BLaER1 treated with 17β-estradiol and CSF1 and Interleukin-3, amounts not matched to agents 10 nM and 100 nM (cell line): Measurements from ENCODE around the gene GLIS2.

ENCODE experiments used
- H3K27ac ChIP-seq, 11 experiments: shearing (Covaris generic); formaldehyde crosslinking; 2 replicates each; pipeline ENCODE4 v1.8.1; 2022
- H3K27me3 ChIP-seq, 11 experiments: shearing (Covaris generic); formaldehyde crosslinking; 2 replicates each; pipeline ENCODE4 v1.8.1; 2022
- H3K36me3 ChIP-seq, 11 experiments: shearing (Covaris generic); formaldehyde crosslinking; 2 replicates each; pipeline ENCODE4 v1.8.1; 2022
- H3K4me1 ChIP-seq, 10 experiments: shearing (Covaris generic); formaldehyde crosslinking; 2 replicates each; pipeline ENCODE4 v1.8.1; 2022
- H3K4me2 ChIP-seq, 11 experiments: shearing (Covaris generic); formaldehyde crosslinking; 2 replicates each; pipeline ENCODE4 v1.8.1; 2022
- H3K4me3 ChIP-seq, 10 experiments: shearing (Covaris generic); formaldehyde crosslinking; 2 replicates each; pipeline ENCODE4 v1.8.1; 2022
- H3K9ac ChIP-seq, 11 experiments: shearing (Covaris generic); formaldehyde crosslinking; 2 replicates each; pipeline ENCODE4 v1.8.1; 2022
- H3K9me3 ChIP-seq, 11 experiments: shearing (Covaris generic); formaldehyde crosslinking; replicated peaks in 1 of 11; 2 replicates each; pipeline ENCODE4 v1.8.1; 2022
- H4K20me1 ChIP-seq, 11 experiments: shearing (Covaris generic); formaldehyde crosslinking; 2 replicates each; pipeline ENCODE4 v1.8.1; 2022
- Cebpa-rat ChIP-seq, 11 experiments: shearing (Covaris generic); IDR thresholded peaks; 2 replicates each; pipeline ENCODE4 v1.8.1; 2022

GLIS2 gene

GRCh38 chr16:4315186-4316107, at the start of gene GLIS2:
Gene GLIS2, plus strand, starts transcription at chr16:4316067. Its CDS starts 16,214 bp downstream, at chr16:4332281.
- Histone ChIP-seq H3K4me1 (peaks cover 46 to 57% (median 55%) of the 10 kb centered on the region in 10 experiments), H3K27ac (peak within 1 kb of the TSS; percentile 23 to 78 (median 68); a peak in 21 of 22 replicates), H4K20me1 (peaks cover 30 to 49% (median 41%) of the 10 kb centered on the region in 11 experiments; a peak in 21 of 22 replicates), H3K9me3 (no peaks in the 10 kb centered on the region), H3K4me3 (peak within 1 kb of the TSS; percentile 64 to 78 (median 70)), H3K4me2 (peak within 1 kb of the TSS; percentile 96 to 100 (median 99)), H3K9ac (peak within 1 kb of the TSS; percentile 66 to 89 (median 79)), H3K36me3 (no peaks in the 10 kb centered on the region), H3K27me3 (peaks cover 25 to 30% (median 27%) of the 10 kb centered on the region in 11 experiments)
- TF ChIP-seq Cebpa-rat (IDR thresholded peaks at IDR 0.05), result no peak

DNA sequence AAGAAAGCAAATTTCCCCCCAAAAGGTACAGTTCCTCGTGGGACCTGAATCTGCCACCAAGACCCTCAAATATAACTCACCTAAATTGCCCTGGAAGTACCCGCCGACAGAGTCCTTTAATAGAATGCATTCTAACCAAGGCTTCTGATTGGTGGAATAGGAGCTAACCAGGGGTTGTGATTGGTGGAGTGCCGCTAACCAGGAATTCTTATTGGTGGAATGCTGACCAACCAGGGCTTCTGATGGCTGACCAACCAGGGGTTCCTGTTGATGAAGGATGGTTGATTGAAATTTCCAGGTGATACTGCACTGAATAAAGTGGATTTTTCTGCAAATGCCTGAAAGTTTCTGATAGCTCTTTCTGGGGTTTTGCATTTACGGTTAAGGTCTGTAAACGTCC, 49.5 kb upstream of the GLIS2 start:
- H3K4me1 ChIP-seq, result peaks cover 11 to 33% (median 20%) of the 10 kb centered on the region in 10 experiments
- H3K4me2 ChIP-seq, result no peak overlapping the region
- H4K20me1 ChIP-seq, result peaks cover 0 to 65% (median 46%) of the 10 kb centered on the region in 11 experiments; a peak in 17 of 22 replicates
- H3K9ac ChIP-seq, result no peak overlapping the region
- peaks cover 0 to 6% (median 0%) of the 10 kb centered on the region in 11 experiments; a peak in 1 of 22 replicates for H3K9me3 ChIP-seq
- H3K36me3 ChIP-seq, result peaks cover 14 to 70% (median 59%) of the 10 kb centered on the region in 11 experiments; a peak in 21 of 22 replicates
- H3K27ac ChIP-seq, result peak overlapping the region in 3 of 11 experiments; percentile 6 to 39 (median 34); a peak in 3 of 22 replicates
- TF ChIP-seq Cebpa-rat (IDR thresholded peaks at IDR 0.05), result no peak
- no peak overlapping the region for H3K4me3 ChIP-seq
- H3K27me3 ChIP-seq, result no peaks in the 10 kb centered on the region

GRCh38 chr16:4270091-4270490, 45.8 kb upstream of the GLIS2 start:
- H4K20me1 ChIP-seq, result peaks cover 0 to 28% (median 14%) of the 10 kb centered on the region in 11 experiments; a peak in 16 of 22 replicates
- peaks cover 0 to 6% (median 0%) of the 10 kb centered on the region in 11 experiments; a peak in 1 of 22 replicates for H3K9me3 ChIP-seq
- H3K36me3 ChIP-seq, result peaks cover 0 to 42% (median 28%) of the 10 kb centered on the region in 11 experiments; a peak in 15 of 22 replicates
- peak overlapping the region in 5 of 11 experiments; percentile 89 to 100 (median 99); a peak in 8 of 22 replicates for H3K27ac ChIP-seq
- H3K27me3 ChIP-seq, result no peaks in the 10 kb centered on the region
- peak overlapping the region; percentile 75 to 99 (median 94); a peak in 20 of 22 replicates for H3K4me2 ChIP-seq
- peaks cover 20 to 43% (median 35%) of the 10 kb centered on the region in 10 experiments for H3K4me1 ChIP-seq
- TF ChIP-seq Cebpa-rat (IDR thresholded peaks at IDR 0.05), result no peak
- peak overlapping the region in 2 of 10 experiments; percentile 87 to 89; a peak in 1 of 20 replicates for H3K4me3 ChIP-seq
- H3K9ac ChIP-seq, result peak overlapping the region in 7 of 11 experiments; percentile 87 to 98 (median 97); a peak in 13 of 22 replicates

DNA sequence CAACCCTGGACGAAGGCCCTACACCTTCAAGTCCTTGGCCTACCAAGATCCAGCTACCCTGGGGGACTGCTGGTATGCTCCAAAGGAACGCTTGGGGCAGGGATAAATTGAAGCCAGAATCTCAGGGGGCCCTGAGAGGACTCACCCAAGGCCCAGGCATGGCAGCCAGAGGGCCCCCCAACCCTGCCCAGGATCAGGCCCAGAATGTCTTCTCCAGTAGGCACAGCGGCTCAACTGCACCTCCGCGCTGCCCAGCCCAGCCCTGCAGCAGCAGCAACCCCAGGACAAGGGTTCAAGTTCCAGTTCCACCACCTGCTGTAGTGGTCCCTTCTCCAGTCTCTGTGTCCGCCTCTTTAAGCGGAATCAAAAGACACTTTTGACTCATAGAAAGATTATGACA, 45.3 kb upstream of the GLIS2 start:
- H3K4me2 ChIP-seq, result peak overlapping the region; percentile 75 to 99 (median 94)

DNA sequence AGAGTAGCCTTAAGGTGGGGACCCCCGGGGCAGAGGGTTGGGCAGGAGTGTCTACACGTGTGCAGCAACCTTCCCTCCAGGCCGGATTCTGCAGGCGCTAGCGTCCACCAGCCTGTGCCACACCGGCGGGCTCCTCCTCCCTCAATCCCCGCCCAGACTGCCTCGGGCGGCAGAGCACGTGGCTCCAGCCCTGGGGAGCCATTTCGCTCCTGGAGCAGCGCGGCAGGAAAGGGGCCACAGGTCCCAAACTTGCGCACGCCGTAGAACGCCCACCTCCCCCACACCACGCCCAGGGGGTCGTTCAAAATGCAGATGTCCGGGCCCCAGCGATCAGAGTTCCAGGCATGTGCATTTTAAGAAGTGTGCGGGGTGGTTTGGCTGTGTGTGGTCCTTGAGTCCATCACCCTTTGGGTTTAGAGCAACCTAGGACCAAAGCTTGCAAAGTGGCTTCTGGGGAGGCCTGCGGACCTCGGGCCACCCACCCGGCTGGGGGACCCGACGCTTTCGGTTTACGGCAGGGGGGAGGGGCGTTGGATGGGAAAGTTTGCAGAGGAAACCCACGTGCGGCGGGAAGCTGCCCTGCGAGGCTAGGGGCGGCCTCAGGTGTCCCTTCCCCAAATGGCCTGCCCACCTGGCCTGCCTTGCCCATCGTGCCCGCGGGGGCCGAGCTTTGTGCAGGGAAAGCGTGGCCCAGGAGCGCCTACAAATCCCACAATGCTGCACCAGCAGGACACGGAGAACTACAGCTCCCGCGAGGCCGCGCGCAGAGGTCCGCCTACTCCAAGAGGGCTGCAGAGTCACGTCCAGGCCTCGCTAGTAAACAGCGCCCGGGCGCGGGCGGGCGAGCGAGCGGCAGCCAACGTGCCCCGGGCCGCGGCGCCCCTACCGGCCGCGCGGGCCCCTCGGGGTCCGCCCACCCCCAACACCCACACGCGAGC, 44.4 kb upstream of the GLIS2 start:
- Histone ChIP-seq H3K27me3 (no peaks in the 10 kb centered on the region), H3K4me1 (peaks cover 20 to 54% (median 44%) of the 10 kb centered on the region in 10 experiments), H3K4me2 (peak overlapping the region; percentile 75 to 99 (median 94)), H3K4me3 (peak overlapping the region; percentile 68 to 91 (median 87)), H3K9me3 (peaks cover 0 to 4% (median 0%) of the 10 kb centered on the region in 11 experiments; a peak in 1 of 22 replicates), H3K9ac (peak overlapping the region; percentile 76 to 98 (median 91)), H3K27ac (peak overlapping the region; percentile 54 to 100 (median 98)), H3K36me3 (peaks cover 0 to 39% (median 21%) of the 10 kb centered on the region in 11 experiments; a peak in 14 of 22 replicates), H4K20me1 (peaks cover 0 to 14% (median under 1%) of the 10 kb centered on the region in 11 experiments; a peak in 8 of 22 replicates)
- TF ChIP-seq Cebpa-rat (IDR thresholded peaks at IDR 0.05), result no peak

More for the DNA sequence above, 45.3 kb upstream of the GLIS2 start:
- Histone ChIP-seq H3K4me3 (peak overlapping the region; percentile 68 to 91 (median 87); a peak in 18 of 20 replicates), H3K9me3 (peaks cover 0 to 6% (median 0%) of the 10 kb centered on the region in 11 experiments; a peak in 1 of 22 replicates), H3K9ac (peak overlapping the region in 10 of 11 experiments; percentile 76 to 98 (median 93); a peak in 20 of 22 replicates), H3K4me1 (peaks cover 20 to 48% (median 39%) of the 10 kb centered on the region in 10 experiments), H4K20me1 (peaks cover 0 to 23% (median 9%) of the 10 kb centered on the region in 11 experiments; a peak in 15 of 22 replicates), H3K36me3 (peaks cover 0 to 42% (median 27%) of the 10 kb centered on the region in 11 experiments; a peak in 15 of 22 replicates), H3K27ac (peak overlapping the region in 9 of 11 experiments; percentile 82 to 100 (median 98); a peak in 18 of 22 replicates), H3K27me3 (no peaks in the 10 kb centered on the region)
- TF ChIP-seq Cebpa-rat (IDR thresholded peaks at IDR 0.05), result no peak

- peaks cover 20 to 52% (median 44%) of the 10 kb centered on the region in 10 experiments for H3K4me1 ChIP-seq
- H3K36me3 ChIP-seq, result peaks cover 0 to 30% (median 12%) of the 10 kb centered on the region in 11 experiments; a peak in 11 of 22 replicates
- H3K27me3 ChIP-seq, result no peaks in the 10 kb centered on the region
- 0 out of 22 replicates have a peak, but pooled peaks cover 0 to 1% (median 0%) of the 10 kb centered on the region in 11 experiments for H3K9me3 ChIP-seq
- H3K9ac ChIP-seq, result peak overlapping the region; percentile 76 to 98 (median 91)
- peak overlapping the region; percentile 75 to 99 (median 94) for H3K4me2 ChIP-seq
- peaks cover 0 to 8% (median 0%) of the 10 kb centered on the region in 11 experiments; a peak in 5 of 22 replicates for H4K20me1 ChIP-seq
- no peak for TF ChIP-seq Cebpa-rat (IDR thresholded peaks at IDR 0.05)
- peak overlapping the region; percentile 68 to 91 (median 87) for H3K4me3 ChIP-seq
- H3K27ac ChIP-seq, result peak overlapping the region; percentile 28 to 100 (median 98); a peak in 21 of 22 replicates
Observed at GRCh38 chr16:4272114-4272956, 43.5 kb upstream of the GLIS2 start.

DNA sequence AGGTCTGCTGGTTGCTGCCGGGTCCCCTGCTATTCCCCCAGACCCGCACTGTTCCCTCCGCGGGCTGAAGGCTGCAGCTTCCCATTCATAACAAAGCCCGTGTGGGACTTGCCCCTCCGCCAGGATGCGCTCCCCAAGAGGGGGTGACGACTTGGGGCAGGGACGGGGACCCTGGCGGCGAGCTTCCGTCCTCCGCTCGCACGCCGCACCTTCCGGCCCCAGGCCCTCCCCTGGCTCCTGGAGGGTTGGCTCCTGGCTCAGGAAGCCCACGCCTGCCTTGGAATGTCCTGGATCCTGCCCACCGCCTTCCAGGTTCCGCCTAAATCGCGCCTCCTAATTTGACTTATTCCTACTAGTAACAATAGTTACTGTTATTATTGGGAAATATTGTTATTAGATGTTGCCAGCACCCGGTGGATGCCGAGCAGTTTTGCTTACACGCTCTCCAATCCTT, 42.0 kb upstream of the GLIS2 start:
- Histone ChIP-seq H3K27ac (peak overlapping the region; percentile 49 to 99 (median 87)), H3K4me3 (peak overlapping the region; percentile 68 to 91 (median 87)), H3K9me3 (no peaks in the 10 kb centered on the region), H3K4me1 (peaks cover 20 to 49% (median 43%) of the 10 kb centered on the region in 10 experiments), H3K9ac (peak overlapping the region; percentile 76 to 98 (median 91)), H3K27me3 (no peaks in the 10 kb centered on the region), H3K36me3 (peaks cover 0 to 14% (median 1%) of the 10 kb centered on the region in 11 experiments; a peak in 8 of 22 replicates), H4K20me1 (no peaks in the 10 kb centered on the region), H3K4me2 (peak overlapping the region; percentile 87 to 99 (median 94))
- TF ChIP-seq Cebpa-rat (IDR thresholded peaks at IDR 0.05), result 0 out of 22 replicates have a peak, but pooled peaks of 1 of the 11 experiments have one; percentile 5
